ENCODE results near the gene PLXNA2.

Gene PLXNA2

GRCh38 chr1:208161005-208161404 lies 83.2 kb downstream of the PLXNA2 start:
- no peak for DNase-seq (ENCODE audit: low read depth in 2 of 2)

- DNase-seq (ENCODE audit: low read depth in 2 of 2) = no peak
Observed at GRCh38 chr1:208160259-208160819, 83.8 kb downstream of the PLXNA2 start.

DNA sequence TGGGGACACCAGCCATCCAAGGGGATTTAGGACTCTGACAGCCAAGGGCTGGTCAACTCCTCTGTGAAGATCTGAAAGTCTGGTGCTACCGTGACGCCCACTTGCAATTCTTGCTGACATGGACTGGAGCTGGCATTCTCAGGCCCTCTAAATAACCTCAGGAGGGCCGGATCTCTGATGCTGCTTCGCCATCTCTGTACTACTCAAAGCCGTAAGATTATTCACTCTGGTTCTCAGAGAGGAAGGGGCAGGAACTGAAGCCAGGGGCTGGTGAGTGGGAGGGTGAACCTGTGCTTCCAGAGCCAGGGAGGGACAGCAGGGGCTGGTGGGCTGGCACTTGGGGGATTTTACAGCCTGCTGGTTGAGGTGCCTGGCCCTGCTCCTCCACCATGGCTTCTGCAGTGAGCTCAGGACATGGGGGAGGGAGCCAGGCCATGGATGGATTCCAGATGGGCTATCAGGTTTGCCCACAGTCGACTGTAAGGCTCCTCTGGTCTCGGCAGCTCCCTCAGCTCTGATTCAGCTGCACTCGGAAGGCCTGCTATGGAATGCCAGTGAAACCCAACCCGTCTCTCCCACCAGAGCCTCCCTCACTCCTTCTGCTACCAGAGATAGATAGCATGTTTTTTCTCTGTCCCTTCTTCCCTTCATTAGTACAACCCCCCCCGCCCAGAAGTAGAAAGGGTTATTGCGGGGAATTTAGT lies 84.5 kb downstream of the PLXNA2 start:
- no peak for DNase-seq (ENCODE audit: low read depth in 2 of 2)

- DNase-seq (ENCODE audit: low read depth in 2 of 2) = no peak
Observed at GRCh38 chr1:208158640-208159554, 85.3 kb downstream of the PLXNA2 start.

DNA sequence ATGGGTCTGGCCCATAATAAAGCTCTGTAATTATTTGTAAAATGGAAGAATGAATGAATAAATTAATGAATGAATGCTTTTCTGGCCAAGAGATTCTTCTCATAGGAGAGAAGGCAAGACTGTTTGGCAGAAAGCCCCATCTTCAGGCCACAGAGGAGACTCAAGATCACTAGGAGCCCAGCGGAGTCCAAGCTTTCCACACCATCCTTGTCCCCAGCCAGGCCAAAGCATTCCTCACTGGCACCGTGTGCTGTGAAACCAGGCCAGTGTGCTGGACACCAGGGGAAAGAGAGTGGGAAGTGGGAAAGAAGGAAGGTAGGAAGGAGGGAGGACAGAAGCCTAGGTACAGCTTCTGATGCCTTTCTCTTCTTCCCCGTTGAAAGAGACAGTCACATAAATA lies 86.4 kb downstream of the PLXNA2 start:
- DNase-seq (ENCODE audit: low read depth in 2 of 2) = no peak

DNA sequence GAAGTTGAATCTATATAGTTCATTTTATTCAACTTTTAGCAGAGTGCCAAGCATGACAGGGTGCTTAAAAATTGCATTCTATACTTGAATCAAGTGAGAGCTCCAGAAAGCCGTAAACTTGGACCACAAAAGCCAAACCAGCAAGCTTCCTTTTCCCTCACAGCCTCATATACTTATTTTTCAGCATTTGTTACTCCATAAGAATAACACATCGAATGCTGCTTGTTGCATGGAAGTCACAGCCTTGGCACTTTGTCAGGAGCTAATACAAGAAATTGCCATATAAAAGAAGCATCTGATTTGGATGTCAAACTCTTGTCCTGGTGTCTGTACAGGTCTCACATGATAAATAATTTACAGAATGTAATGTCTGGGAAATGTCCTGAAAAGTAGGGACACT lies 87.4 kb downstream of the PLXNA2 start:
- DNase-seq (ENCODE audit: low read depth in 2 of 2) = no peak

GRCh38 chr1:208156310-208156709 lies 87.9 kb downstream of the PLXNA2 start:
- DNase-seq (ENCODE audit: low read depth in 2 of 2) = no peak

DNA sequence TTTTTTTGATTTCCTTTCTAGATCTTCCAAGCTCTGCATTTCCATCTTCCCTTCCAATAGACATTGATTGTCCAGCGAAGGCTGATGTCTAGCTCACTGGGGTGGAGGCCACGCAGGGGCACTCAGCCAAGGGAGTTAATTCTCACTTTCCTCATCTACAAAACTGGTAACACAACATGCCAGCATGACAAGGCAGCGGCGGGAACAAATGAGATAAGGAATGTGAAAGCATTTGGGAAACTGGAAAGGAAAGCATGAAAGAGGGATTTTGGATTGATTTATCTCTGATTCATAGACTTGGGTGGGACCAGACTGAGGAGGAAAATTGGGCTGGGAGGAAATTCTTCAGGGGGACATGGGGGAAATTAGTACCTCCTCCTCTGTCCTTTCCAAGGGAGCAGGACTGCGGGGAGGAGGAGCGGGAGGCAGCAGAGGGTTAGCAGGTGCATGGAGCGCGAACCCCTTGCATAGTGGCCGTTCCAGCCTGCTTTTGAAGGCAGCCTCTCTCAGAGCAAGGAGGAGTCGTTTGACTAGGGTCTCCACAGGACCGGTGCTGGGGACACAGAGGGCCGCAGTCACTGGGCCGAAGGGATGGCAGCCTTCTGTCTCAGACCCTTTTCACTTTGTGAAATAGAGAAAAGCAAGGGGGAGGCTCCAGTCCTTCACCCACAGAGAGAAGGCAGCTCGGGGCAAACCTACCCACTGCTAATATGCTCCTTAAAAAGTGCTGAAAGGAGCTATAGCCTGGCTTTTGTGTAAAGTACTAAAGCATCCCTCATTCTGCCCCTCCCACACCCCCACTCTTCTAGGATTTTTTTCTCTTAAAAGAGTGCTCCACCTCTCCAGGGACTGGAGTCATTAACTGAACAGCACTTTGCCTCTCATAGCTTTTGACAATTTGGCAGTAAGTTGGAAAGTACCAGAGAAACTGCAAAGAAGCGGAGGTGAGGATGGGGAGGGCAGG lies 89.2 kb downstream of the PLXNA2 start:
- DNase-seq (ENCODE audit: low read depth in 2 of 2) = no peak

DNA sequence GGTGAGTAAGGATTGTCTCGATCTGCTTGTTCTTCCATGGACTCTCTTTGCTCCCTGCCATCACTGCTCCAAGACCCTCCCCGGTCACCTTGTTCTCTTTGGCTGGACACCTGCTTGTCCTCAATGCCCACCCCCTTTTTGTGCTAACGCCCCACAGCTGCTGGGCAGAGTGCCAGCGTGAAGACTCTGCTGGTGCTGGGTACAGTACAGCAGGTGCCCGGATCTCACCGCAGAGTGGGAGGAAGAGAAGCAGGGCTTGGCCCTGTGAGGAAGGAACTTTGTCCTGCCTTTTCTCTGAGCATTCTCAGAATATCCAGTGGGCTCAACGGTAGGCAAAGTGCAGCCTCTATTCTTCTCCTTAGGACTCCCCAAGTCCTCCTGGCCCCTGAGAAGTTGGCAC lies 90.1 kb downstream of the PLXNA2 start:
- no peak for DNase-seq (ENCODE audit: low read depth in 2 of 2)

DNA sequence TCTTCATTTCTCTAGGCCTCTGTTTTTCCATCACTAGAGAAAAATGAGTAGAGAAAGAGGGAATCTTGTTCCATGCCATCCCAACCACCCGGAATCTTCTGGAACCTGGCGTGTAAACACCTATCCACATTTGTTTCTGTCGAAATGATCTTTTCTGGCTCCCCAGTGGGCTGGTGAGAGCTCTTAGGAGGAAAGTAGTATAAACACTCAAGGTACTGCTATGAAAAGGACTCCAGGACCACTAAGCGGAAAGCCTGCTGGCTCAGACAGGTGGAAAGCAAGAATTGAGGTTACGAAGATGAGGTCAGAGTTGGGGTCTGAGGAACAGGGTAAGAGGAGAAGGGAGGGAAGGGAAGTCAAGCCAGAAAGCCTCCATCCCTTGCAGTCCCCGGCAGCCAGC lies 90.8 kb downstream of the PLXNA2 start:
- DNase-seq (ENCODE audit: low read depth in 2 of 2) = no peak

DNA sequence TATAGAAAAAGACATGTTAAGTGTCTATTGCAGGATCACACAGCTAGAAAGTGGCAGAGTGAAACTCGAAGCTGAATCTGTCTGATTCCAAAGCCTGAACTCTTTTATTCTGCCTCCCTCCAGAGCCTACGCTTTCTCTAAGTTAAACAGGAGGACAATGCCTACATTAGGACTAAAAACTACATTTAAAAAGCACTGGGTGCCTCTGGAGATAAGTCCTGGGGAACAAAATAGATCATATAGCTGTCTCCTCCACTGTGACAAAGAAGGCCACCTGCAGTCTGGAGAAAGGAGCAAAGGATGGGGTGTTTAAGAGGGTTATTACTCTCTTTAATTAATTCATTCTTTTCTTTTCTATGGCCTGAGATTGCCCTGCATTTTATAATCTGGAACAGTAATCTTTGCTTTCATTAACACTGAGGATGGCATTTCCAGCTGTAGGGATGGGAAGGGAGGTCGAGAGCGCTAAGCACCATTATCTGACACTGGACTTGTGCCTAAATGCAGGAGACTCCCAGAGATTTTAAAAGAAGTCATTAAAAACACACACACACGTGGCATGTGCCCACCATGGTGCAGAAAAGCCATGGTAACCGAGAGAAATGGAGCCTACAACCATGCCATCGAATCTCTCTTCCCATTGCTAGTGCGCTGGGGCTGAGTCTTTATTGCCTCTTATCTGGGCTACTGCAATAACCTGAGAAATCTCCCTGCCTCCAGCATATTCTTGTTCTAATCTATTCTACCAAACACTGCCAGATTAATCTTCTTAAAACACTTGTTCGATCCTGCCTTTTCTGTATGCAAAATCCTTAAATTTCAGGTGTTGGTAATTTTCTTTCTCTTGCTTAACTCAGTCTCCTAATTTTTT lies 92.2 kb downstream of the PLXNA2 start:
- DNase-seq (ENCODE audit: low read depth in 2 of 2) = no peak

- no peak for DNase-seq (ENCODE audit: low read depth in 2 of 2)
Observed at GRCh38 chr1:208150833-208151458, 93.2 kb downstream of the PLXNA2 start.

GRCh38 chr1:208149776-208150514 lies 94.2 kb downstream of the PLXNA2 start:
- no peak for DNase-seq (ENCODE audit: low read depth in 2 of 2)

- DNase-seq (ENCODE audit: low read depth in 2 of 2) = no peak
Observed at GRCh38 chr1:208149213-208149612, 95.0 kb downstream of the PLXNA2 start.

GRCh38 chr1:208148380-208148779 lies 95.8 kb downstream of the PLXNA2 start:
- no peak for DNase-seq (ENCODE audit: low read depth in 2 of 2)

- no peak for DNase-seq (ENCODE audit: low read depth in 2 of 2)
Observed at GRCh38 chr1:208146650-208147049, 97.5 kb downstream of the PLXNA2 start.

- DNase-seq (ENCODE audit: low read depth in 2 of 2) = no peak
Observed at GRCh38 chr1:208145167-208145566, 99.0 kb downstream of the PLXNA2 start.

DNA sequence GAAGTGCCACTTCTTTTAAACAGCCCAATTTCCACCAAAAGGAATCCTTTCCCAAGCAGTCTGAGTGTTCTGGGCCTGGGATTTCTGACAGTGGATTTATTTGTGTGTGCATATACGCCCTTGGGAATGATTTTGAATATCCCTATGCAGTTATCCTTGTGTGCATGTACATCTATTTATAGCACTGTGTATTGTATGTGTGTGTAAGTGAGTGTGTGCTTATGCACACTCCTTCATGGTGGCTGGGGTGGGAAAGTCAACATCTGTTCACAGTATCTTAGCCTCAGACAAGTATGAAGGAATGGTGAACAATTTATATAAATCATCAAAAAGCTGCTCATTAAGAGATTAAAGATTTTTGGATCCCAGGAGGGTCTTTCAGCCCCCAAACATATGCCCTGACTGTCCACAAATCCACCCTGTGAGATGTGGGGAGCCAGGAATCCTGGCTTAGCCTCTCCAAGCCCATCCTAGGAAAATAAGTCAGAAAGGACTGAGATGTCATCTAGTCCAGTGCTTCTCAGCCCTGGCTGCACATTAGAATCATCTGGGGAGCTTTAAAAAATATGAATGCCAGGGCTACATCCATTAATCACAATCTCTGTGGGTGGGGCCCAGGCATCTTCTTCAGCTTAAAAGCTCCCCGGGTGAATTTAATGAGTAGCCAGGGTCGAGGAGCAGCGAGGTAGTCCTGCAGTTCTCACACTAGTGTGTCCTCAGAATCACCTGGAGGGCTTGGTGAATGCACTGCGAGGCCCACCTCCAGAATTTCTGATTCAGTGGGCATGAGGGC lies 101.4 kb downstream of the PLXNA2 start:
- DNase-seq (ENCODE audit: low read depth in 2 of 2) = no peak
